SK-N-SH treated with all-trans-retinoic acid at 6 μM for 48 hours (cell line): ENCODE data around the gene CORO1C.

Experiments
- ARNTL ChIP-seq: fragments of 450-650 bp; formaldehyde crosslinking; IDR thresholded peaks from 2 replicates; pipeline ENCODE4 v1.5.0; 2020; ENCODE audit warnings: low read depth, mild to moderate bottlenecking, moderate library complexity, borderline replicate concordance
- CSDC2 ChIP-seq: fragments of 250-450 bp; sonication (Bioruptor Pico); IDR thresholded peaks from 2 replicates; pipeline ENCODE4 v1.5.0; 2020; ENCODE audit warnings: mild to moderate bottlenecking, moderate library complexity
- CSRNP3 ChIP-seq: fragments of 250-450 bp; sonication (Bioruptor Pico); IDR thresholded peaks from 2 replicates; pipeline ENCODE4 v1.5.1; 2021; ENCODE audit warnings: mild to moderate bottlenecking, moderate library complexity
- GLIS3 ChIP-seq: fragments of 250-450 bp; sonication (Bioruptor Pico); IDR thresholded peaks from 2 replicates; pipeline ENCODE4 v1.5.0; 2020; ENCODE audit warnings: mild to moderate bottlenecking, moderate library complexity
- ISL1 ChIP-seq: fragments of 250-450 bp; sonication (Bioruptor Pico); IDR thresholded peaks from 2 replicates; pipeline ENCODE4 v2.1.2; 2022; ENCODE audit warnings: mild to moderate bottlenecking, moderate library complexity
- OSR1 ChIP-seq: fragments of 250-450 bp; sonication (Bioruptor Pico); IDR thresholded peaks from 2 replicates; pipeline ENCODE4 v1.8.0; 2022; ENCODE audit warnings: moderate library complexity, mild to moderate bottlenecking, inconsistent platforms
- POU6F1 ChIP-seq: fragments of 250-450 bp; sonication (Bioruptor Pico); IDR thresholded peaks from 2 replicates; pipeline ENCODE4 v1.8.0; 2021; ENCODE audit warnings: low read depth, mild to moderate bottlenecking, moderate library complexity, borderline replicate concordance
- RARB ChIP-seq: fragments of 250-450 bp; sonication (Bioruptor Pico); IDR thresholded peaks from 2 replicates; pipeline ENCODE4 v1.8.0; 2021; ENCODE audit warnings: mild to moderate bottlenecking, moderate library complexity
- TCF4 ChIP-seq: fragments of 250-450 bp; sonication (Bioruptor Pico); IDR thresholded peaks from 2 replicates; pipeline ENCODE4 v1.8.0; 2021; ENCODE audit warnings: mild to moderate bottlenecking, moderate library complexity, borderline replicate concordance
- TSHZ2 ChIP-seq: fragments of 250-450 bp; sonication (Bioruptor Pico); IDR thresholded peaks from 2 replicates; pipeline ENCODE4 v1.5.0; 2020; ENCODE audit warnings: mild to moderate bottlenecking, moderate library complexity
- ZFP3 ChIP-seq: fragments of 250-450 bp; sonication (Bioruptor Pico); IDR thresholded peaks from 2 replicates; pipeline ENCODE4 v1.5.0; 2020; ENCODE audit warnings: mild to moderate bottlenecking, moderate library complexity
- ZFP30 ChIP-seq: fragments of 450-650 bp; formaldehyde crosslinking; IDR thresholded peaks from 2 replicates; pipeline ENCODE4 v1.5.0; 2022; ENCODE audit warnings: mild to moderate bottlenecking, moderate library complexity
- ZNF70 ChIP-seq: fragments of 450-650 bp; formaldehyde crosslinking; IDR thresholded peaks from 2 replicates; pipeline ENCODE4 v1.5.0; 2020; ENCODE audit warnings: mild to moderate bottlenecking, moderate library complexity
- ZNF8 ChIP-seq: fragments of 450-650 bp; formaldehyde crosslinking; IDR thresholded peaks from 2 replicates; pipeline ENCODE4 v1.5.0; 2020; ENCODE audit warnings: mild to moderate bottlenecking, moderate library complexity

GRCh38 chr12:108597559-108598471 lies 133.5 kb downstream of the CORO1C start, which contains the start of gene TMEM119:
- no peak for TF ChIP-seq ZFP3 (CRISPR knock-in tag)
- no peak for TF ChIP-seq ZNF8 (CRISPR knock-in tag)
- no peak for TF ChIP-seq CSDC2 (CRISPR knock-in tag)
- TF ChIP-seq GLIS3: no peak
- no peak for TF ChIP-seq CSRNP3
- TF ChIP-seq RARB (CRISPR knock-in tag): no peak
- no peak for TF ChIP-seq ISL1
- TF ChIP-seq ZFP30 (CRISPR knock-in tag): no peak
- TF ChIP-seq TCF4: no peak
- no peak for TF ChIP-seq ARNTL (CRISPR knock-in tag)
- TF ChIP-seq POU6F1 (CRISPR knock-in tag): no peak
- TF ChIP-seq TSHZ2: no peak
- TF ChIP-seq ZNF70 (CRISPR knock-in tag): no peak
- TF ChIP-seq OSR1: no peak
